Smooth muscle cell of bladder (primary cell): ENCODE data around the gene ACTBL2. TPM values are rescaled to one million over a fixed set of nuclear protein-coding genes. Genes with fewer than 3 reads are reported as not detected.

Experiments
- total RNA-seq: library from RNA; depleted of rRNA; stranded (reverse); fragments of >200 nt; gene quantifications from 2 replicates; pipeline ENCODE4 v1.2.3, GENCODE V29; 2014

The ACTBL2 gene
- 1.1 and 3.0 TPM in 2 replicates for total RNA-seq

DNA sequence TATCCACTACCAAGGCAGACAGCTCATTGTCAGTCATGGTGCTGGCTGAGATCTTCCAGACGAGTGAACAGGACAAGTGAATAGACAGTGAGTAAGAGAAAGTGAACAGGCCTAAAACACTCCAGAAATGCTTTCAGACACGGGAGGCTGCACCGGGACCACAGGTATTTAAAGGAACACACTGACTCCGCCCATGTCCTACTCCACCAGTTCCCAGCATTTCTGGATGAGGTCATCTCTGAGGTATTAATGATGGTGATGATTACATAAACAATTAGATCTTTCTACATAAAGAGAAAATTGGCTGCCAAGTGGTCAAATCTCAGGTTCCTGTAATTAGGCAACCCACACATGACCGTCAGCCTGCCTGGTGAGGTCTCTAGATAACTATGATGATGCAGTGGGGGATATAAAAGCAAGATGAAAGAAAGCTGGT is at the start of gene ACTBL2:
Gene ACTBL2 (minus strand): TSS at position 141 of the 436 bp plus-strand sequence. CDS start 104 bp downstream, at position 37.

